ENCODE measurements around the gene STC2. TPM values are rescaled to one million over a fixed set of nuclear protein-coding genes. Genes with fewer than 3 reads are reported as not detected.

Gene STC2
- total and polyA plus RNA-seq, 2 experiments from 2014 or later = 27.3 to 132 TPM

- no peak for TF ChIP-seq ZNF462 (CRISPR knock-in tag; IDR thresholded peaks at IDR 0.05)
- no peak for TF ChIP-seq NANOG (IDR thresholded peaks at IDR 0.05; ENCODE audit: borderline replicate concordance)
- no peak for TF ChIP-seq ZNF114 (CRISPR knock-in tag; IDR thresholded peaks at IDR 0.05)
- TF ChIP-seq EZH2phosphoT487 (IDR thresholded peaks at IDR 0.05; ENCODE audit: unreplicated experiment) = no peak
- TF ChIP-seq EZH2 (IDR thresholded peaks at IDR 0.05; ENCODE audit: low read depth, unreplicated experiment) = no peak
- no peak for TF ChIP-seq STAT1 (IDR thresholded peaks at IDR 0.05; ENCODE audit: unreplicated experiment)
Observed at GRCh38 chr5:173289372-173289771, 38.8 kb downstream of the STC2 start (continued).

- Mint-ChIP-seq H3K9me3 (peaks cover 23% of the 10 kb centered on the region), H3K4me1 (peaks cover 16% of the 10 kb centered on the region), H3K27ac (no peak overlapping the region), H3K36me3 (ENCODE audit: low read depth) (peaks cover 14% of the 10 kb centered on the region), H3K27me3 (ENCODE audit: insufficient read depth, low read depth, poor library complexity) (peaks cover 32% of the 10 kb centered on the region), H3K4me3 (no peak overlapping the region)
- Histone ChIP-seq H2AFZ (no peak overlapping the region), H3F3A (replicated peaks; ENCODE audit: low read depth) (no peaks in the 10 kb centered on the region; the same call in 1 of the 2 replicates), H3K36me3 (ENCODE audit: insufficient read depth) (no peaks in the 10 kb centered on the region), H4K20me1 (replicated peaks; ENCODE audit: insufficient read depth) (no peaks in the 10 kb centered on the region), H3K79me2 (replicated peaks; ENCODE audit: insufficient read depth) (no peaks in the 10 kb centered on the region), H3K4me1 (ENCODE audit: insufficient read depth) (peaks cover 13% of the 10 kb centered on the region; the same call in 1 of the 2 replicates), H3K4me3 (no peak overlapping the region), H3K9me2 (ENCODE audit: insufficient read depth) (no peaks in the 10 kb centered on the region), H3K4me2 (no peak overlapping the region), H3K27ac (ENCODE audit: low read depth) (no peak overlapping the region), H3K27me3 (ENCODE audit: insufficient read depth) (peaks cover 15% of the 10 kb centered on the region)
- DNase-seq (ENCODE audit: low spot score) (no peak), ATAC-seq (no peak)
- no peak for TF ChIP-seq CTCF (conservative IDR thresholded peaks at IDR 0.05; ENCODE audit: low read depth in 2 of 2)
- TF ChIP-seq REST (IDR thresholded peaks at IDR 0.05; ENCODE audit: unreplicated experiment) = no peak
- TF ChIP-seq EZH2phosphoT487 (IDR thresholded peaks at IDR 0.05; ENCODE audit: unreplicated experiment) = no peak
- TF ChIP-seq STAT1 (IDR thresholded peaks at IDR 0.05; ENCODE audit: unreplicated experiment) = no peak
- no peak for TF ChIP-seq ZNF114 (CRISPR knock-in tag; IDR thresholded peaks at IDR 0.05)
- TF ChIP-seq JUNB (IDR thresholded peaks at IDR 0.05; ENCODE audit: unreplicated experiment) = no peak
Observed at GRCh38 chr5:173288632-173289031, 39.6 kb downstream of the STC2 start.

Data from GM23338 (cell line).